ENCODE measurements around the gene CELA3A. TPM values are rescaled to one million over a fixed set of nuclear protein-coding genes. Genes with fewer than 3 reads are reported as not detected.
"Not testable (repeated sequence)": the region's sequence is repeated elsewhere in the genome, so short reads cannot be mapped to it uniquely, and the experiment has no call there.

CELA3A gene
- total and polyA plus RNA-seq, 2 of the 13 experiments (the other 11 are each of a cell fraction or from before 2014, with no cell fraction given) = 0.09 TPM; not detected in 1

GRCh38 chr1:21997891-21998623 is 3.4 kb upstream of the CELA3A start (continued):
- TF ChIP-seq AHDC1 (CRISPR knock-in tag; IDR thresholded peaks at IDR 0.05; ENCODE audit: borderline replicate concordance) (peak; percentile 58; the same call in 1 of the 2 replicates), ARID3A (IDR thresholded peaks at IDR 0.05; ENCODE audit: low read depth, low read length) (peak; percentile 53; the same call in 1 of the 2 replicates), RARA (CRISPR knock-in tag; IDR thresholded peaks at IDR 0.05) (peak; percentile 68), THRA (CRISPR knock-in tag; IDR thresholded peaks at IDR 0.05; ENCODE audit: borderline replicate concordance) (peak; percentile 19; the same call in 1 of the 2 replicates), PAXIP1 (CRISPR knock-in tag; conservative IDR thresholded peaks at IDR 0.05) (peak; percentile 83), MIER2 (CRISPR knock-in tag; IDR thresholded peaks at IDR 0.05) (0 out of 2 replicates have a peak, but pooled peaks have one; percentile 18), MIXL1 (CRISPR knock-in tag; IDR thresholded peaks at IDR 0.05) (peak; percentile 91), NR2F6 (IDR thresholded peaks at IDR 0.05) (peak; percentile 56), NR2F6 (CRISPR knock-in tag; IDR thresholded peaks at IDR 0.05) (0 out of 2 replicates have a peak, but pooled peaks have one; percentile 9), CREM (IDR thresholded peaks at IDR 0.05) (peak; percentile 64)
- TF ChIP-seq CREM (CRISPR knock-in tag; IDR thresholded peaks at IDR 0.05) = not testable (repeated sequence)
